GM12878 (cell line): ENCODE measurements around the gene COG4. TPM values are rescaled to one million over a fixed set of nuclear protein-coding genes. Genes with fewer than 3 reads are reported as not detected.
A peak's percentile ranks its signal among the peaks of the same experiment; 100 is the strongest.

Experiments used
- ATF7 ChIP-seq: fragments of 450-650 bp; IDR thresholded peaks from 2 replicates; pipeline ENCODE4 v1.6.1; 2016; ENCODE audit warnings: low read depth, mild to moderate bottlenecking
- BCL11A ChIP-seq: IDR thresholded peaks from 2 replicates; pipeline ENCODE4 v1.6.1; 2011; ENCODE audit warnings: low read depth, low read length
- E4F1 ChIP-seq: fragments of 450-650 bp; IDR thresholded peaks from 2 replicates; pipeline ENCODE4 v1.6.1; 2018; ENCODE audit warnings: borderline replicate concordance, mild to moderate bottlenecking; ENCODE audit not compliant: partially characterized antibody
- GABPA ChIP-seq: IDR thresholded peaks from 2 replicates; pipeline ENCODE4 v1.6.1; 2014; ENCODE audit warnings: antibody characterized with exemption, low read depth, mild to moderate bottlenecking, inconsistent platforms
- IKZF1 ChIP-seq: fragments of 450-650 bp; conservative IDR thresholded peaks from 2 replicates; pipeline ENCODE4 v1.6.1; 2017; ENCODE audit warnings: antibody characterized with exemption, mild to moderate bottlenecking
- IKZF2 ChIP-seq, 2 experiments: fragments of 450-650 bp; IDR thresholded peaks; 2 replicates each; pipeline ENCODE4 v1.6.1; 2017; ENCODE audit warnings: mild to moderate bottlenecking in 2 of 2, moderate library complexity in 2 of 2
- LARP7 ChIP-seq: fragments of 450-650 bp; IDR thresholded peaks from 2 replicates; pipeline ENCODE4 v1.6.1; 2017; ENCODE audit warnings: mild to moderate bottlenecking
- SIN3A ChIP-seq: IDR thresholded peaks from 2 replicates; pipeline ENCODE4 v1.6.1; 2012; ENCODE audit warnings: low read depth, low read length, improper control_type of control experiment
- SPI1 ChIP-seq: IDR thresholded peaks from 2 replicates; pipeline ENCODE4 v1.6.1; 2011; ENCODE audit warnings: low read depth, mild to moderate bottlenecking, low read length, moderate library complexity, borderline replicate concordance; ENCODE audit not compliant: insufficient read depth
- TARDBP ChIP-seq: IDR thresholded peaks from 2 replicates; pipeline ENCODE4 v1.6.1; 2016; ENCODE audit warnings: borderline replicate concordance
- TCF12 ChIP-seq: IDR thresholded peaks from 2 replicates; pipeline ENCODE4 v1.6.1; 2011; ENCODE audit warnings: low read depth, mild to moderate bottlenecking, low read length
- YBX1 ChIP-seq: fragments of 450-650 bp; IDR thresholded peaks from 2 replicates; pipeline ENCODE4 v1.6.1; 2016; ENCODE audit warnings: antibody characterized with exemption
- ZBTB11 ChIP-seq: fragments of 450-650 bp; formaldehyde crosslinking; IDR thresholded peaks from 2 replicates; pipeline ENCODE4 v1.5.0; 2022; ENCODE audit warnings: mild to moderate bottlenecking, missing genetic modification characterization
- polyA plus RNA-seq, 11 experiments: library from polyadenylated mRNA; depleted of rRNA in 4 of 11; unstranded in 6 of 11; stranded (reverse) in 5 of 11; fragments of >200 nt; fragmentation: Nextera tagmentation in 4 of 11; fragmentation: Illumina TruSeq in 1 of 11; extraction: Ambion mirVana in 4 of 11; extraction: Trizol in 1 of 11; gene quantifications; 1 replicate in 1 of 11; 2 replicates in 10 of 11; pipeline versions ENCODE4 v1.2.1 to v1.2.3, GENCODE V29; 2011 to 2016; ENCODE audit warnings: inconsistent platforms in 2 of 11, missing spikeins in 2 of 11, low read depth in 1 of 11
- total RNA-seq, 4 experiments: library from RNA; depleted of rRNA in 3 of 4; stranded (reverse); fragments of >200 nt in 3 of 4; fragmentation: Illumina TruSeq in 1 of 4; extraction: Trizol in 1 of 4; gene quantifications; 2 replicates each; pipeline versions ENCODE4 v1.2.1 to v1.2.3, GENCODE V29; 2013 to 2021
- TF ChIP-seq, protein P1 (sequence below): fragments of 450-650 bp; IDR thresholded peaks from 2 replicates; pipeline ENCODE4 v1.6.1; 2016; ENCODE audit warnings: mild to moderate bottlenecking
- TF ChIP-seq, protein P2 (sequence below): fragments of 450-650 bp; IDR thresholded peaks from 2 replicates; pipeline ENCODE4 v1.6.1; 2016; ENCODE audit warnings: mild to moderate bottlenecking, moderate library complexity, borderline replicate concordance

Gene COG4
- total and polyA plus RNA-seq, 10 of the 15 experiments (the other 5 are each of a cell fraction or from before 2014, with no cell fraction given): 7.0 to 57.7 (median 33.0) TPM

GRCh38 chr16:70523076-70523742, at the start of gene COG4 (continued):
- TF ChIP-seq, protein P1, sequence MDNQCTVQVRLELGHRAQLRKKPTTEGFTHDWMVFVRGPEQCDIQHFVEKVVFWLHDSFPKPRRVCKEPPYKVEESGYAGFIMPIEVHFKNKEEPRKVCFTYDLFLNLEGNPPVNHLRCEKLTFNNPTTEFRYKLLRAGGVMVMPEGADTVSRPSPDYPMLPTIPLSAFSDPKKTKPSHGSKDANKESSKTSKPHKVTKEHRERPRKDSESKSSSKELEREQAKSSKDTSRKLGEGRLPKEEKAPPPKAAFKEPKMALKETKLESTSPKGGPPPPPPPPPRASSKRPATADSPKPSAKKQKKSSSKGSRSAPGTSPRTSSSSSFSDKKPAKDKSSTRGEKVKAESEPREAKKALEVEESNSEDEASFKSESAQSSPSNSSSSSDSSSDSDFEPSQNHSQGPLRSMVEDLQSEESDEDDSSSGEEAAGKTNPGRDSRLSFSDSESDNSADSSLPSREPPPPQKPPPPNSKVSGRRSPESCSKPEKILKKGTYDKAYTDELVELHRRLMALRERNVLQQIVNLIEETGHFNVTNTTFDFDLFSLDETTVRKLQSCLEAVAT: no peak
- peak; percentile 54 for TF ChIP-seq E4F1
- TF ChIP-seq LARP7: peak; percentile 29; the same call in 1 of the 2 replicates
- TF ChIP-seq GABPA: peak; percentile 83
- TF ChIP-seq, protein P2, sequence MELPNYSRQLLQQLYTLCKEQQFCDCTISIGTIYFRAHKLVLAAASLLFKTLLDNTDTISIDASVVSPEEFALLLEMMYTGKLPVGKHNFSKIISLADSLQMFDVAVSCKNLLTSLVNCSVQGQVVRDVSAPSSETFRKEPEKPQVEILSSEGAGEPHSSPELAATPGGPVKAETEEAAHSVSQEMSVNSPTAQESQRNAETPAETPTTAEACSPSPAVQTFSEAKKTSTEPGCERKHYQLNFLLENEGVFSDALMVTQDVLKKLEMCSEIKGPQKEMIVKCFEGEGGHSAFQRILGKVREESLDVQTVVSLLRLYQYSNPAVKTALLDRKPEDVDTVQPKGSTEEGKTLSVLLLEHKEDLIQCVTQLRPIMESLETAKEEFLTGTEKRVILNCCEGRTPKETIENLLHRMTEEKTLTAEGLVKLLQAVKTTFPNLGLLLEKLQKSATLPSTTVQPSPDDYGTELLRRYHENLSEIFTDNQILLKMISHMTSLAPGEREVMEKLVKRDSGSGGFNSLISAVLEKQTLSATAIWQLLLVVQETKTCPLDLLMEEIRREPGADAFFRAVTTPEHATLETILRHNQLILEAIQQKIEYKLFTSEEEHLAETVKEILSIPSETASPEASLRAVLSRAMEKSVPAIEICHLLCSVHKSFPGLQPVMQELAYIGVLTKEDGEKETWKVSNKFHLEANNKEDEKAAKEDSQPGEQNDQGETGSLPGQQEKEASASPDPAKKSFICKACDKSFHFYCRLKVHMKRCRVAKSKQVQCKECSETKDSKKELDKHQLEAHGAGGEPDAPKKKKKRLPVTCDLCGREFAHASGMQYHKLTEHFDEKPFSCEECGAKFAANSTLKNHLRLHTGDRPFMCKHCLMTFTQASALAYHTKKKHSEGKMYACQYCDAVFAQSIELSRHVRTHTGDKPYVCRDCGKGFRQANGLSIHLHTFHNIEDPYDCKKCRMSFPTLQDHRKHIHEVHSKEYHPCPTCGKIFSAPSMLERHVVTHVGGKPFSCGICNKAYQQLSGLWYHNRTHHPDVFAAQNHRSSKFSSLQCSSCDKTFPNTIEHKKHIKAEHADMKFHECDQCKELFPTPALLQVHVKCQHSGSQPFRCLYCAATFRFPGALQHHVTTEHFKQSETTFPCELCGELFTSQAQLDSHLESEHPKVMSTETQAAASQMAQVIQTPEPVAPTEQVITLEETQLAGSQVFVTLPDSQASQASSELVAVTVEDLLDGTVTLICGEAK: peak; percentile 80; the same call in 1 of the 2 replicates
- TF ChIP-seq TARDBP: 0 out of 2 replicates have a peak, but pooled peaks have one; percentile 11
- peak in 1 of 2 experiments; percentile 40; a peak in 1 of 4 replicates for TF ChIP-seq IKZF2 (IDR thresholded peaks at IDR 0.05)
- peak; percentile 46; the same call in 1 of the 2 replicates for TF ChIP-seq TCF12
- no peak for TF ChIP-seq BCL11A
- 0 out of 2 replicates have a peak, but pooled peaks have one; percentile 32 for TF ChIP-seq ATF7
- peak; percentile 55 for TF ChIP-seq SIN3A
- TF ChIP-seq YBX1: no peak
- TF ChIP-seq SPI1: 0 out of 2 replicates have a peak, but pooled peaks have one; percentile 9
- no peak for TF ChIP-seq ZBTB11 (CRISPR knock-in tag)
- peak; percentile 64; the same call in 1 of the 2 replicates for TF ChIP-seq IKZF1
